BLaER1 (cell line): ENCODE data around the gene TMEM94.
A peak's percentile ranks its signal among the peaks of the same experiment; 100 is the strongest.
"Not testable (repeated sequence)": the region's sequence is repeated elsewhere in the genome, so short reads cannot be mapped to it uniquely, and the experiment has no call there.

Experiments
- H3K27ac ChIP-seq: shearing (Covaris generic); formaldehyde crosslinking; 2 replicates; pipeline ENCODE4 v1.8.1; 2022
- H3K27me3 ChIP-seq: shearing (Covaris generic); formaldehyde crosslinking; 2 replicates; pipeline ENCODE4 v1.8.1; 2022
- H3K36me3 ChIP-seq: shearing (Covaris generic); formaldehyde crosslinking; 2 replicates; pipeline ENCODE4 v1.8.1; 2022
- H3K4me1 ChIP-seq: shearing (Covaris generic); formaldehyde crosslinking; 2 replicates; pipeline ENCODE4 v1.8.1; 2022
- H3K4me2 ChIP-seq: shearing (Covaris generic); formaldehyde crosslinking; 2 replicates; pipeline ENCODE4 v1.8.1; 2022
- H3K4me3 ChIP-seq: shearing (Covaris generic); formaldehyde crosslinking; 2 replicates; pipeline ENCODE4 v1.8.1; 2022
- H3K9ac ChIP-seq: shearing (Covaris generic); formaldehyde crosslinking; 2 replicates; pipeline ENCODE4 v1.8.1; 2022
- H3K9me3 ChIP-seq: shearing (Covaris generic); formaldehyde crosslinking; 2 replicates; pipeline ENCODE4 v1.8.1; 2022
- H4K20me1 ChIP-seq: shearing (Covaris generic); formaldehyde crosslinking; 2 replicates; pipeline ENCODE4 v1.8.1; 2022
- Cebpa-rat ChIP-seq: shearing (Covaris generic); IDR thresholded peaks from 2 replicates; pipeline ENCODE4 v1.8.1; 2022

TMEM94 gene

GRCh38 chr17:75475144-75475835 is 18.9 kb downstream of the TMEM94 start:
- H3K9ac ChIP-seq, result peak overlapping the region; percentile 63
- peak overlapping the region; percentile 64 for H3K27ac ChIP-seq
- H3K36me3 ChIP-seq, result peaks cover 86% of the 10 kb centered on the region
- H3K27me3 ChIP-seq, result no peaks in the 10 kb centered on the region
- H3K4me3 ChIP-seq, result no peak overlapping the region
- peak overlapping the region; percentile 64 for H3K4me2 ChIP-seq
- no peaks in the 10 kb centered on the region for H3K9me3 ChIP-seq
- H3K4me1 ChIP-seq, result peaks cover 95% of the 10 kb centered on the region
- peaks cover 19% of the 10 kb centered on the region; the same call in 1 of the 2 replicates for H4K20me1 ChIP-seq
- TF ChIP-seq Cebpa-rat, result no peak

DNA sequence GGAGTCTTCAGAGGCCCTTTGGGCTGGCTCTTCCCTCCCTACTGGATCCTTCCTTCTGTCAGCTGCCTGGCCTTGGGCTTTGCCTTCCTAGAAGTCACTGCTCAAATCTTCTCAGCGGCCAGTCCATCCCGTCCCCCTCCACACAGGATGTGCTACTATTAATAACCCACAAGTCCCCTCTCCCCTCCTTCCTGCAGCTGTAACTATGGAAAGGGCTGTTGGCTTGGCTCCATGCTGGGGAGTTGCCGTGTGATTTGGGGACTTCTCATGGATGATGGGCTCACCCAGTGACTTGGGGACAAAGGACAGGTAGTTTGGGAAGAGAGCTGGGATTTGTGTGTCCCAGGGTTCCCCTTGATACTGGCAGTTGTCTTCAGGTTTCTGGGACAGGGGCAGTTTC is 19.4 kb downstream of the TMEM94 start:
- H3K27me3 ChIP-seq, result no peaks in the 10 kb centered on the region
- H3K4me3 ChIP-seq, result no peak overlapping the region
- H3K4me1 ChIP-seq, result peaks cover 95% of the 10 kb centered on the region
- H3K9me3 ChIP-seq, result no peaks in the 10 kb centered on the region
- peak overlapping the region; percentile 64 for H3K4me2 ChIP-seq
- peaks cover 91% of the 10 kb centered on the region for H3K36me3 ChIP-seq
- H3K27ac ChIP-seq, result peak overlapping the region; percentile 64; the same call in 1 of the 2 replicates
- H4K20me1 ChIP-seq, result peaks cover 19% of the 10 kb centered on the region; the same call in 1 of the 2 replicates
- 0 out of 2 replicates have a peak overlapping the region, but pooled peaks have one; percentile 38 for H3K9ac ChIP-seq
- TF ChIP-seq Cebpa-rat, result no peak

- H3K36me3 ChIP-seq, result peaks cover 89% of the 10 kb centered on the region
- peaks cover 95% of the 10 kb centered on the region for H3K4me1 ChIP-seq
- H3K4me2 ChIP-seq, result peak overlapping the region; percentile 64
- 0 out of 2 replicates have a peak overlapping the region, but pooled peaks have one; percentile 38 for H3K9ac ChIP-seq
- peaks cover 19% of the 10 kb centered on the region; the same call in 1 of the 2 replicates for H4K20me1 ChIP-seq
- H3K27ac ChIP-seq, result peak overlapping the region; percentile 64; the same call in 1 of the 2 replicates
- no peaks in the 10 kb centered on the region for H3K27me3 ChIP-seq
- no peaks in the 10 kb centered on the region for H3K9me3 ChIP-seq
- no peak for TF ChIP-seq Cebpa-rat
- H3K4me3 ChIP-seq, result no peak overlapping the region
Observed at GRCh38 chr17:75476271-75476671, 19.8 kb downstream of the TMEM94 start.

DNA sequence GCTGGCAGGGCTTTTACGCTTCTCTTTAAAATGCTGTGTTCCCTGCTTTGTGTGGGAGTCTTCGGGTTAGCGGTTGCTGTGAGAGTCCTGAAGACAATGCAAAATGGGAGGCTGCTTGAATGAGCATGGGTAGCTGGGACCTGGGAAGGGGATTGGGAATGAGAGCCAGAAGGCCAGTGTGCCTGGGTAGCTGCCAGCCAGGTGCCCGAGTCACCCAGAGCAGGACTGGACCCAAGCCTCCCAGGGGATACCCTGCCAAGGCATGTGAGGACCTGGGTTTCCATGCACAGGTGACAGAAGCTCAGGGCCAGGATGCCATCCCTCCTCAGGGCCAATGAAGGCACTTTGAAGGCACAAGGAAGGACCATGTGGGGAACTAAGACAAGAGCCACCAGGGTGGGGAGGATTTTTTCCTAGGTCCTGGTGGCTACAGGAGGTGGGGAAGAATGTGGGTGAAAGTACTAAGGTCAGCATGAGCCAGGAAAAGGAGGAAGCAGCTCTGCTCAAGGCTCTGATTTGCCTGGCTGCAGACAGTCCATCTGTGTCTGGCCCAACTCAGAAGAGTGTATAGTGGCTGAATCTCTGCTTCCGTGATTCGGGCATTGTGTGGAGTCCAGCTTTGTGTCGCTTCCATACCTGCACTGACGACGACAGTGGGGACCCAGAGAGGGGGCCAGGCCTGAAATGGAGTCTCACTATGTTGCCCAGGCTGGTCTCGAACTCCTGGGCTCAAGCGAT is 20.5 kb downstream of the TMEM94 start:
- H3K27me3 ChIP-seq, result no peaks in the 10 kb centered on the region
- H3K4me2 ChIP-seq, result peak overlapping the region; percentile 50
- no peak for TF ChIP-seq Cebpa-rat
- peak overlapping the region; percentile 37; the same call in 1 of the 2 replicates for H3K27ac ChIP-seq
- H3K4me1 ChIP-seq, result peaks cover 95% of the 10 kb centered on the region
- H3K9me3 ChIP-seq, result no peaks in the 10 kb centered on the region
- no peak overlapping the region for H3K9ac ChIP-seq
- no peak overlapping the region for H3K4me3 ChIP-seq
- peaks cover 84% of the 10 kb centered on the region for H3K36me3 ChIP-seq
- peaks cover 19% of the 10 kb centered on the region; the same call in 1 of the 2 replicates for H4K20me1 ChIP-seq

- peak overlapping the region; percentile 37; the same call in 1 of the 2 replicates for H3K27ac ChIP-seq
- peaks cover 19% of the 10 kb centered on the region; the same call in 1 of the 2 replicates for H4K20me1 ChIP-seq
- not testable (repeated sequence) for H3K4me3 ChIP-seq, H3K27me3 ChIP-seq, H3K9ac ChIP-seq, H3K9me3 ChIP-seq
- peaks cover 80% of the 10 kb centered on the region for H3K36me3 ChIP-seq
- peak overlapping the region; percentile 50 for H3K4me2 ChIP-seq
- H3K4me1 ChIP-seq, result peaks cover 95% of the 10 kb centered on the region
Observed at GRCh38 chr17:75477490-75477862, 21.0 kb downstream of the TMEM94 start.

DNA sequence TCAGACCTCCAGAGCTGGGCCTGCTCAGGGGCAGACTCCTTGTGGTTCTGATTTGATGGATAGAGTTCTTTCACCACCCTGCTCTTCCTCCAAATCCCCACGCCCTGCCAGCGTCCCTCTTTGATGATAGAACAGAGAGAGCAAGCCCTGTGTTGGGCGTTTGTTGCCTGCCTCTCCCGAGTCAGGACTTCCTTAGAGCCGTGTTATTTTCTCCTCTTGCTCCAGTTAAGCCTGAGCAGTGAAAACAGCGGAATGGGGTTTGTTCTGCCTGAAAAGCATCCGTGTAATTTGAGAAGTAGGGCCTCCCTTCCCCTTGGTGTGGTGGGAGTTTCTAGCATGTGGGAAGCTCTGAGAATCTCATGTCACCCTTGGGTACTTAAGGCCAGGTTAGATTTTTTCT is 22.1 kb downstream of the TMEM94 start:
- Histone ChIP-seq H3K36me3 (peaks cover 78% of the 10 kb centered on the region), H3K4me1 (peaks cover 95% of the 10 kb centered on the region), H4K20me1 (peaks cover 15% of the 10 kb centered on the region; the same call in 1 of the 2 replicates), H3K9me3 (no peaks in the 10 kb centered on the region), H3K27ac (peak overlapping the region; percentile 64; the same call in 1 of the 2 replicates), H3K4me3 (no peak overlapping the region), H3K9ac (no peak overlapping the region), H3K4me2 (peak overlapping the region; percentile 11; the same call in 1 of the 2 replicates), H3K27me3 (no peaks in the 10 kb centered on the region)
- TF ChIP-seq Cebpa-rat, result no peak

DNA sequence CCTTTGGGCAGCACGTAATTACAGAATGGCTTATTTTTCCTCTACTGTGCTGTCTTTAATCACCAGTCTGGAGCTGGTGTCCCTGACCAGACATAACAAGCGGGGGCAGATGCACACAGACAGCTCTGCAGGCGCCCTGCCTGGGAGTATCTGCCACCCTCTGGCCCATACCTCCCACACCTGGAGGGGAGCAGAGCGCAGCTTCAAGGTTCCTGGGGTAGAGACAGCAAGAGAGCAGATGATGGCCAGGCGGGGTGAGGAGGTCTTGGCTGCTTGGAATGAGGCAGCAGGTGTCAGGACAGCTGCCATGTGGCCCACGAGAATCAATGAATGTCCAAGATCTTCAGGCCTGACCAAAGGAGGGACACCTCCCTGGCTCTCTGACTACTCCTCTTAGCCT is 23.8 kb downstream of the TMEM94 start:
- Histone ChIP-seq H3K27ac (peak overlapping the region; percentile 82), H3K4me1 (peaks cover 92% of the 10 kb centered on the region), H3K9me3 (no peaks in the 10 kb centered on the region), H3K36me3 (peaks cover 65% of the 10 kb centered on the region), H3K4me2 (peak overlapping the region; percentile 70), H3K4me3 (no peak overlapping the region), H3K27me3 (no peaks in the 10 kb centered on the region), H3K9ac (peak overlapping the region; percentile 60; the same call in 1 of the 2 replicates), H4K20me1 (peaks cover 8% of the 10 kb centered on the region; the same call in 1 of the 2 replicates)
- no peak for TF ChIP-seq Cebpa-rat

GRCh38 chr17:75481194-75482068 is 25.0 kb downstream of the TMEM94 start:
- H3K4me3 ChIP-seq, result no peak overlapping the region
- no peaks in the 10 kb centered on the region for H3K9me3 ChIP-seq
- H3K4me2 ChIP-seq, result peak overlapping the region; percentile 70
- peak overlapping the region; percentile 60 for H3K9ac ChIP-seq
- peaks cover 58% of the 10 kb centered on the region for H3K36me3 ChIP-seq
- H3K27me3 ChIP-seq, result no peaks in the 10 kb centered on the region
- H3K27ac ChIP-seq, result peak overlapping the region; percentile 82
- peaks cover 93% of the 10 kb centered on the region for H3K4me1 ChIP-seq
- no peaks in the 10 kb centered on the region for H4K20me1 ChIP-seq
- TF ChIP-seq Cebpa-rat, result no peak
